Sigmoid colon (tissue), 3 donors: ENCODE data around the gene COL2A1.

Experiments
- CTCF ChIP-seq, 4 experiments: fragments of 450-650 bp in 3 of 4; fragments of 200-600 bp in 1 of 4; IDR thresholded peaks; one replicate each; pipeline ENCODE4 v1.5.1; 2016 to 2019; ENCODE audit warnings: antibody characterized with exemption in 4 of 4, mild to moderate bottlenecking in 3 of 4, moderate library complexity in 2 of 4
- POLR2A ChIP-seq, 2 donors: fragments of 450-650 bp; IDR thresholded peaks; one replicate each; pipeline ENCODE4 v1.6.1; 2016; ENCODE audit warnings: antibody characterized with exemption in 2 of 2, mild to moderate bottlenecking in 2 of 2, moderate library complexity in 2 of 2

GRCh38 chr12:48053883-48054282, 49.6 kb upstream of the COL2A1 start:
- no peak for TF ChIP-seq CTCF (IDR thresholded peaks at IDR 0.05)
- TF ChIP-seq POLR2A (IDR thresholded peaks at IDR 0.05), result no peak
